Activated CD4-positive, alpha-beta T cell treated with anti-CD3 and anti-CD28 coated beads, Interleukin-2, amount 10 ng/mL, durations not matched to agents 7 days and 5 days (primary cell): ENCODE results near the gene ERBB4. TPM values are rescaled to one million over a fixed set of nuclear protein-coding genes. Genes with fewer than 3 reads are reported as not detected.
"Not testable (repeated sequence)": the region's sequence is repeated elsewhere in the genome, so short reads cannot be mapped to it uniquely, and the experiment has no call there.

Source experiments
- CTCF ChIA-PET: fragments of 350-600 bp; sonication (Branson Sonifier 250); formaldehyde crosslinking; loops from one replicate; lab custom pipeline; 2021; ENCODE audit warnings: antibody characterized with exemption; lab: Charles Lee
- POLR2A ChIA-PET: fragments of 350-600 bp; sonication (Branson Sonifier 250); formaldehyde crosslinking; loops from one replicate; lab custom pipeline; 2021; ENCODE audit warnings: antibody characterized with exemption; lab: Charles Lee
- DNase-seq: peaks from one replicate; pipeline ENCODE4 v3.0.0-alpha.2; 2020
- H3K27ac Mint-ChIP-seq: one replicate; pipeline ENCODE4 v1.8.0; 2021; ENCODE audit warnings: mild to moderate bottlenecking, moderate library complexity, mixed read lengths
- H3K27me3 Mint-ChIP-seq: one replicate; pipeline ENCODE4 v1.8.0; 2021; ENCODE audit warnings: mixed read lengths
- H3K36me3 Mint-ChIP-seq: one replicate; pipeline ENCODE4 v1.8.0; 2021; ENCODE audit warnings: low read depth, mixed read lengths
- H3K4me1 Mint-ChIP-seq: one replicate; pipeline ENCODE4 v1.8.0; 2021; ENCODE audit warnings: mixed read lengths
- H3K4me3 Mint-ChIP-seq: one replicate; pipeline ENCODE4 v1.8.0; 2021; ENCODE audit warnings: mild to moderate bottlenecking, moderate library complexity, mixed read lengths
- H3K9me3 Mint-ChIP-seq: one replicate; pipeline ENCODE4 v1.8.0; 2021; ENCODE audit warnings: mixed read lengths
- total RNA-seq, 2 experiments: library from RNA; stranded (reverse); gene quantifications; one replicate each; pipeline ENCODE4 v1.2.3, GENCODE V29; 2021

Gene ERBB4
- total RNA-seq, 2 experiments from 2014 or later, result not detected

- DNase-seq, H3K27ac Mint-ChIP-seq, H3K4me1 Mint-ChIP-seq, H3K4me3 Mint-ChIP-seq, CTCF ChIA-PET, POLR2A ChIA-PET, H3K9me3 Mint-ChIP-seq, H3K27me3 Mint-ChIP-seq, H3K36me3 Mint-ChIP-seq: not testable (repeated sequence)
These were observed 300.4 kb downstream of the ERBB4 start for GRCh38 chr2:212238152-212238551.

- ChIA-PET CTCF (no interaction called here), POLR2A (no interaction called here)
- H3K27ac Mint-ChIP-seq, result no peak overlapping the region
- no peaks in the 10 kb centered on the region for H3K27me3 Mint-ChIP-seq
- no peak for DNase-seq
- no peak overlapping the region for H3K4me3 Mint-ChIP-seq
- H3K36me3 Mint-ChIP-seq, result no peaks in the 10 kb centered on the region
- no peaks in the 10 kb centered on the region for H3K4me1 Mint-ChIP-seq
- H3K9me3 Mint-ChIP-seq, result peaks cover 2% of the 10 kb centered on the region
These were observed 301.1 kb downstream of the ERBB4 start for GRCh38 chr2:212237350-212238095.

GRCh38 chr2:212228743-212229171 is 309.8 kb downstream of the ERBB4 start:
- Mint-ChIP-seq H3K36me3 (no peaks in the 10 kb centered on the region), H3K27me3 (no peaks in the 10 kb centered on the region), H3K27ac (no peak overlapping the region), H3K4me3 (no peak overlapping the region), H3K4me1 (no peaks in the 10 kb centered on the region), H3K9me3 (no peaks in the 10 kb centered on the region)
- no peak for DNase-seq
- ChIA-PET CTCF (no interaction called here), POLR2A (no interaction called here)

- Mint-ChIP-seq H3K4me3 (no peak overlapping the region), H3K27me3 (no peaks in the 10 kb centered on the region), H3K4me1 (no peaks in the 10 kb centered on the region), H3K9me3 (no peaks in the 10 kb centered on the region), H3K36me3 (no peaks in the 10 kb centered on the region), H3K27ac (no peak overlapping the region)
- POLR2A ChIA-PET, result no interaction called here
- CTCF ChIA-PET, result no interaction called here
- DNase-seq, result no peak
These were observed 310.8 kb downstream of the ERBB4 start for GRCh38 chr2:212227755-212228154.

- no peaks in the 10 kb centered on the region for H3K4me1 Mint-ChIP-seq
- no peak for DNase-seq
- ChIA-PET POLR2A (no interaction called here), CTCF (no interaction called here)
- no peaks in the 10 kb centered on the region for H3K36me3 Mint-ChIP-seq
- no peaks in the 10 kb centered on the region for H3K9me3 Mint-ChIP-seq
- no peaks in the 10 kb centered on the region for H3K27me3 Mint-ChIP-seq
- H3K27ac Mint-ChIP-seq, result no peak overlapping the region
- no peak overlapping the region for H3K4me3 Mint-ChIP-seq
These were observed 312.5 kb downstream of the ERBB4 start for GRCh38 chr2:212226114-212226513.

- DNase-seq, result no peak
- no peaks in the 10 kb centered on the region for H3K27me3 Mint-ChIP-seq
- CTCF ChIA-PET, result no interaction called here
- no peak overlapping the region for H3K4me3 Mint-ChIP-seq
- H3K27ac Mint-ChIP-seq, result no peak overlapping the region
- no peaks in the 10 kb centered on the region for H3K36me3 Mint-ChIP-seq
- no peaks in the 10 kb centered on the region for H3K9me3 Mint-ChIP-seq
- POLR2A ChIA-PET, result no interaction called here
- H3K4me1 Mint-ChIP-seq, result no peaks in the 10 kb centered on the region
These were observed 314.9 kb downstream of the ERBB4 start for GRCh38 chr2:212223696-212224095.

- no peaks in the 10 kb centered on the region for H3K4me1 Mint-ChIP-seq
- no peak overlapping the region for H3K4me3 Mint-ChIP-seq
- H3K36me3 Mint-ChIP-seq, result no peaks in the 10 kb centered on the region
- no peaks in the 10 kb centered on the region for H3K9me3 Mint-ChIP-seq
- no peak for DNase-seq
- CTCF ChIA-PET, result no interaction called here
- H3K27me3 Mint-ChIP-seq, result no peaks in the 10 kb centered on the region
- no peak overlapping the region for H3K27ac Mint-ChIP-seq
- POLR2A ChIA-PET, result no interaction called here
These were observed 325.4 kb downstream of the ERBB4 start for GRCh38 chr2:212213191-212213590.

- Mint-ChIP-seq H3K36me3 (no peaks in the 10 kb centered on the region), H3K4me1 (no peaks in the 10 kb centered on the region), H3K27me3 (no peaks in the 10 kb centered on the region), H3K27ac (no peak overlapping the region), H3K4me3 (no peak overlapping the region), H3K9me3 (no peaks in the 10 kb centered on the region)
- no peak for DNase-seq
- CTCF ChIA-PET, result no interaction called here
- POLR2A ChIA-PET, result no interaction called here
These were observed 330.1 kb downstream of the ERBB4 start for GRCh38 chr2:212208467-212208866.

- Mint-ChIP-seq H3K27ac (no peak overlapping the region), H3K36me3 (no peaks in the 10 kb centered on the region), H3K4me1 (no peaks in the 10 kb centered on the region), H3K4me3 (no peak overlapping the region), H3K27me3 (no peaks in the 10 kb centered on the region), H3K9me3 (no peaks in the 10 kb centered on the region)
- ChIA-PET POLR2A (no interaction called here), CTCF (no interaction called here)
- DNase-seq, result no peak
These were observed 340.8 kb downstream of the ERBB4 start for GRCh38 chr2:212197776-212198175.

- no peaks in the 10 kb centered on the region for H3K36me3 Mint-ChIP-seq
- H3K4me3 Mint-ChIP-seq, result no peak overlapping the region
- H3K27me3 Mint-ChIP-seq, result no peaks in the 10 kb centered on the region
- no peaks in the 10 kb centered on the region for H3K4me1 Mint-ChIP-seq
- ChIA-PET POLR2A (no interaction called here), CTCF (no interaction called here)
- DNase-seq, result no peak
- no peaks in the 10 kb centered on the region for H3K9me3 Mint-ChIP-seq
- H3K27ac Mint-ChIP-seq, result no peak overlapping the region
These were observed 343.0 kb downstream of the ERBB4 start for GRCh38 chr2:212195626-212196025.

- no peak for DNase-seq
- Mint-ChIP-seq H3K27me3 (no peaks in the 10 kb centered on the region), H3K36me3 (no peaks in the 10 kb centered on the region), H3K9me3 (no peaks in the 10 kb centered on the region), H3K4me1 (no peaks in the 10 kb centered on the region), H3K27ac (no peak overlapping the region), H3K4me3 (no peak overlapping the region)
- ChIA-PET POLR2A (no interaction called here), CTCF (no interaction called here)
These were observed 344.2 kb downstream of the ERBB4 start for GRCh38 chr2:212194396-212194795.

- Mint-ChIP-seq H3K27ac (no peak overlapping the region), H3K9me3 (no peaks in the 10 kb centered on the region), H3K36me3 (no peaks in the 10 kb centered on the region), H3K27me3 (no peaks in the 10 kb centered on the region), H3K4me1 (no peaks in the 10 kb centered on the region), H3K4me3 (no peak overlapping the region)
- ChIA-PET CTCF (no interaction called here), POLR2A (no interaction called here)
- DNase-seq, result no peak
These were observed 344.8 kb downstream of the ERBB4 start for GRCh38 chr2:212193803-212194202.

- no peak overlapping the region for H3K27ac Mint-ChIP-seq
- H3K9me3 Mint-ChIP-seq, result no peaks in the 10 kb centered on the region
- H3K36me3 Mint-ChIP-seq, result no peaks in the 10 kb centered on the region
These were observed 345.5 kb downstream of the ERBB4 start for GRCh38 chr2:212193056-212193455.

GRCh38 chr2:212191438-212191837 is 347.2 kb downstream of the ERBB4 start:
- DNase-seq, CTCF ChIA-PET, H3K4me3 Mint-ChIP-seq, POLR2A ChIA-PET, H3K27ac Mint-ChIP-seq, H3K27me3 Mint-ChIP-seq, H3K4me1 Mint-ChIP-seq, H3K9me3 Mint-ChIP-seq, H3K36me3 Mint-ChIP-seq: not testable (repeated sequence)

More at GRCh38 chr2:212193056-212193455, 345.5 kb downstream of the ERBB4 start:
- CTCF ChIA-PET, result no interaction called here
- no peak for DNase-seq
- no peak overlapping the region for H3K4me3 Mint-ChIP-seq
- POLR2A ChIA-PET, result no interaction called here
- no peaks in the 10 kb centered on the region for H3K4me1 Mint-ChIP-seq
- H3K27me3 Mint-ChIP-seq, result no peaks in the 10 kb centered on the region
